ENCODE measurements around the gene ZSWIM3. TPM values are rescaled to one million over a fixed set of nuclear protein-coding genes. Genes with fewer than 3 reads are reported as not detected.
A peak's percentile ranks its signal among the peaks of the same experiment; 100 is the strongest.

The ZSWIM3 gene
- total RNA-seq, 2 donors from 2014 or later, result 5.5 to 6.4 TPM

GRCh38 chr20:45880988-45881788, 23.8 kb downstream of the ZSWIM3 start, which contains the start of gene ZSWIM1:
Gene ZSWIM1, plus strand, starts transcription at chr20:45881227. Its CDS starts 1,366 bp downstream, at chr20:45882593.
- peak within 1 kb of the TSS; percentile 20 to 51 for H3K27ac Mint-ChIP-seq
- no peaks in the 10 kb centered on the region for H3K9me3 Mint-ChIP-seq
- H3K4me1 Mint-ChIP-seq (ENCODE audit: low read depth in 2 of 2), result peaks cover 8 to 18% of the 10 kb centered on the region in 2 donors
- H3K4me3 Mint-ChIP-seq, result peak within 1 kb of the TSS; percentile 82
- H3K27me3 Mint-ChIP-seq, result peaks cover 4 to 5% of the 10 kb centered on the region in 2 donors
- DNase-seq (ENCODE audit: low spot score) (peak; percentile 95), ATAC-seq (peak; percentile 99)
- H3K36me3 Mint-ChIP-seq, result no peaks in the 10 kb centered on the region

- Mint-ChIP-seq H3K9me3 (no peaks in the 10 kb centered on the region), H3K27ac (no peak overlapping the region), H3K4me3 (peak overlapping the region; percentile 57), H3K36me3 (no peaks in the 10 kb centered on the region), H3K27me3 (peaks cover 4 to 5% of the 10 kb centered on the region in 2 donors), H3K4me1 (ENCODE audit: low read depth in 2 of 2) (peaks cover 8 to 18% of the 10 kb centered on the region in 2 donors)
- ATAC-seq (no peak), DNase-seq (ENCODE audit: low spot score) (no peak)
These were observed 25.2 kb downstream of the ZSWIM3 start for GRCh38 chr20:45882469-45883099.

GRCh38 chr20:45883100-45883469, 25.7 kb downstream of the ZSWIM3 start:
- H3K4me3 Mint-ChIP-seq, result no peak overlapping the region
- H3K27me3 Mint-ChIP-seq, result peaks cover 4 to 5% of the 10 kb centered on the region in 2 donors
- H3K27ac Mint-ChIP-seq, result no peak overlapping the region
- no peaks in the 10 kb centered on the region for H3K36me3 Mint-ChIP-seq
- H3K4me1 Mint-ChIP-seq (ENCODE audit: low read depth in 2 of 2), result peaks cover 8 to 18% of the 10 kb centered on the region in 2 donors
- DNase-seq (ENCODE audit: low spot score) (no peak), ATAC-seq (no peak)
- no peaks in the 10 kb centered on the region for H3K9me3 Mint-ChIP-seq

GRCh38 chr20:45886590-45887345, 29.4 kb downstream of the ZSWIM3 start:
- DNase-seq (ENCODE audit: low spot score) (no peak), ATAC-seq (no peak)
- H3K4me3 Mint-ChIP-seq, result no peak overlapping the region
- H3K9me3 Mint-ChIP-seq, result no peaks in the 10 kb centered on the region
- peaks cover 4 to 5% of the 10 kb centered on the region in 2 donors for H3K27me3 Mint-ChIP-seq
- H3K36me3 Mint-ChIP-seq, result no peaks in the 10 kb centered on the region
- peaks cover 3 to 8% of the 10 kb centered on the region in 2 donors for H3K4me1 Mint-ChIP-seq (ENCODE audit: low read depth in 2 of 2)
- H3K27ac Mint-ChIP-seq, result no peak overlapping the region

- H3K4me3 Mint-ChIP-seq, result no peak within 1 kb of the TSS
- H3K9me3 Mint-ChIP-seq, result no peaks in the 10 kb centered on the region
- no peak for ATAC-seq
- peaks cover 7 to 9% of the 10 kb centered on the region in 2 donors for H3K4me1 Mint-ChIP-seq (ENCODE audit: low read depth in 2 of 2)
- DNase-seq (ENCODE audit: low spot score), result no peak
- peaks cover under 1 to 3% of the 10 kb centered on the region in 2 donors for H3K27me3 Mint-ChIP-seq
- H3K36me3 Mint-ChIP-seq, result no peaks in the 10 kb centered on the region
- H3K27ac Mint-ChIP-seq, result no peak within 1 kb of the TSS
These were observed 29.9 kb downstream of the ZSWIM3 start, which contains the start of gene SPATA25 for GRCh38 chr20:45887346-45887715. Gene SPATA25, minus strand, starts transcription at chr20:45887622. Its CDS starts 32 bp downstream, at chr20:45887590.

GRCh38 chr20:45888681-45889080, 31.3 kb downstream of the ZSWIM3 start:
- DNase-seq (ENCODE audit: low spot score) (no peak), ATAC-seq (no peak)
- H3K9me3 Mint-ChIP-seq, result no peaks in the 10 kb centered on the region
- H3K4me1 Mint-ChIP-seq (ENCODE audit: low read depth in 2 of 2), result peaks cover 11% of the 10 kb centered on the region in 2 donors
- H3K4me3 Mint-ChIP-seq, result no peak overlapping the region
- H3K27ac Mint-ChIP-seq, result no peak overlapping the region
- no peaks in the 10 kb centered on the region for H3K27me3 Mint-ChIP-seq
- H3K36me3 Mint-ChIP-seq, result no peaks in the 10 kb centered on the region

- H3K36me3 Mint-ChIP-seq, result no peaks in the 10 kb centered on the region
- ATAC-seq, result peak; percentile 50 to 66
- H3K4me1 Mint-ChIP-seq (ENCODE audit: low read depth in 2 of 2), result peaks cover 11% of the 10 kb centered on the region in 2 donors
- peak overlapping the region; percentile 58 to 77 for H3K27ac Mint-ChIP-seq
- H3K4me3 Mint-ChIP-seq, result peak overlapping the region; percentile 89
- H3K27me3 Mint-ChIP-seq, result no peaks in the 10 kb centered on the region
- no peak for DNase-seq (ENCODE audit: low spot score)
- H3K9me3 Mint-ChIP-seq, result no peaks in the 10 kb centered on the region
These were observed 32.9 kb downstream of the ZSWIM3 start for GRCh38 chr20:45890077-45890984.

- peak within 1 kb of the TSS; percentile 58 to 78 for H3K27ac Mint-ChIP-seq
- no peaks in the 10 kb centered on the region for H3K9me3 Mint-ChIP-seq
- H3K27me3 Mint-ChIP-seq, result no peaks in the 10 kb centered on the region
- ATAC-seq (peak; percentile 84 to 88), DNase-seq (ENCODE audit: low spot score) (peak; percentile 87)
- peak within 1 kb of the TSS; percentile 89 for H3K4me3 Mint-ChIP-seq
- no peaks in the 10 kb centered on the region for H3K36me3 Mint-ChIP-seq
- peaks cover 11% of the 10 kb centered on the region in 2 donors for H3K4me1 Mint-ChIP-seq (ENCODE audit: low read depth in 2 of 2)
These were observed 33.9 kb downstream of the ZSWIM3 start, which contains the start of the genes CTSA and NEURL2 for GRCh38 chr20:45890985-45891983. Gene CTSA, plus strand, starts transcription at chr20:45891335. Its CDS starts 234 bp downstream, at chr20:45891569. Gene NEURL2, minus strand, starts transcription at chr20:45891208. Its CDS starts 217 bp downstream, at chr20:45890991.

- no peaks in the 10 kb centered on the region for H3K36me3 Mint-ChIP-seq
- no peaks in the 10 kb centered on the region for H3K27me3 Mint-ChIP-seq
- H3K4me1 Mint-ChIP-seq (ENCODE audit: low read depth in 2 of 2), result peaks cover 11% of the 10 kb centered on the region in 2 donors
- DNase-seq (ENCODE audit: low spot score) (no peak), ATAC-seq (no peak)
- H3K27ac Mint-ChIP-seq, result peak overlapping the region; percentile 58 to 78
- H3K9me3 Mint-ChIP-seq, result no peaks in the 10 kb centered on the region
- H3K4me3 Mint-ChIP-seq, result peak overlapping the region; percentile 89
These were observed 34.8 kb downstream of the ZSWIM3 start for GRCh38 chr20:45892049-45892825.

- DNase-seq (ENCODE audit: low spot score) (no peak), ATAC-seq (peak in 1 of 2 donors; percentile 6)
- Mint-ChIP-seq H3K36me3 (no peaks in the 10 kb centered on the region), H3K9me3 (no peaks in the 10 kb centered on the region), H3K4me1 (ENCODE audit: low read depth in 2 of 2) (peaks cover 11% of the 10 kb centered on the region in 2 donors), H3K27me3 (no peaks in the 10 kb centered on the region), H3K27ac (peak overlapping the region; percentile 58 to 78), H3K4me3 (peak overlapping the region; percentile 89)
These were observed 35.5 kb downstream of the ZSWIM3 start for GRCh38 chr20:45892828-45893500.

GRCh38 chr20:45893831-45894230, 36.4 kb downstream of the ZSWIM3 start:
- H3K27ac Mint-ChIP-seq, result no peak overlapping the region
- no peak for DNase-seq (ENCODE audit: low spot score)
- no peaks in the 10 kb centered on the region for H3K36me3 Mint-ChIP-seq
- ATAC-seq, result no peak
- peak overlapping the region; percentile 15 for H3K4me3 Mint-ChIP-seq
- no peaks in the 10 kb centered on the region for H3K9me3 Mint-ChIP-seq
- H3K4me1 Mint-ChIP-seq (ENCODE audit: low read depth in 2 of 2), result peaks cover 11% of the 10 kb centered on the region in 2 donors
- H3K27me3 Mint-ChIP-seq, result no peaks in the 10 kb centered on the region

All from natural killer cell treated with Interleukin-12 subunit alpha and Interleukin-12 subunit beta and Interleukin-15 and Interleukin-18, amount 100 ng/mL, for 72 hours (primary cell).